Measurements from ENCODE around the gene GRHL3. TPM values are rescaled to one million over a fixed set of nuclear protein-coding genes. Genes with fewer than 3 reads are reported as not detected.

Gene GRHL3
- total RNA-seq, 1 experiment from 2014 or later: 2.5 TPM

- TF ChIP-seq ATF1 (CRISPR knock-in tag; IDR thresholded peaks at IDR 0.05) (no peak), TEAD4 (CRISPR knock-in tag; IDR thresholded peaks at IDR 0.05) (no peak), PRRX2 (CRISPR knock-in tag; IDR thresholded peaks at IDR 0.05) (no peak), RORB (CRISPR knock-in tag; IDR thresholded peaks at IDR 0.05) (no peak)
These were observed 28.2 kb downstream of the GRHL3 start (continued) for GRCh38 chr1:24347159-24347934.

GRCh38 chr1:24348196-24348595, 29.0 kb downstream of the GRHL3 start:
- Mint-ChIP-seq H3K36me3 (no peaks in the 10 kb centered on the region), H3K4me1 (no peaks in the 10 kb centered on the region), H3K27me3 (ENCODE audit: low read depth) (no peaks in the 10 kb centered on the region), H3K9me3 (no peaks in the 10 kb centered on the region), H3K4me3 (no peak overlapping the region), H3K27ac (no peak overlapping the region)
- CTCF ChIA-PET: interaction anchor here (1.4 to 3.2 kb wide), 3 partner anchors 67 to 149 kb away, joined by 3 to 16 read pairs (median 10); partner anchors contain the start of gene NIPAL3
- DNase-seq (ENCODE audit: low spot score): no peak
- POLR2A ChIA-PET: no interaction called here
- TF ChIP-seq ZNF138 (CRISPR knock-in tag; conservative IDR thresholded peaks at IDR 0.05) (no peak), CREB1 (CRISPR knock-in tag; IDR thresholded peaks at IDR 0.05) (no peak), ESRRA (CRISPR knock-in tag; IDR thresholded peaks at IDR 0.05; ENCODE audit: borderline replicate concordance) (no peak), NR3C1 (CRISPR knock-in tag; conservative IDR thresholded peaks at IDR 0.05; ENCODE audit: low read depth) (no peak), IRF2 (CRISPR knock-in tag; IDR thresholded peaks at IDR 0.05; ENCODE audit: borderline replicate concordance, low read depth) (no peak)
- ATAC-seq: no peak

GRCh38 chr1:24349891-24350290, 30.7 kb downstream of the GRHL3 start:
- Mint-ChIP-seq H3K4me3 (no peak overlapping the region), H3K9me3 (no peaks in the 10 kb centered on the region), H3K4me1 (no peaks in the 10 kb centered on the region), H3K27ac (0 out of 2 replicates have a peak overlapping the region, but pooled peaks have one; percentile 17), H3K36me3 (no peaks in the 10 kb centered on the region), H3K27me3 (ENCODE audit: low read depth) (no peaks in the 10 kb centered on the region)
- ChIA-PET POLR2A (no interaction called here), CTCF (interaction anchor here (2.1 to 3.2 kb wide), 2 partner anchors 42 to 151 kb away, joined by 5 to 16 read pairs; no protein-coding TSS in a partner anchor)
- TF ChIP-seq STAT6 (CRISPR knock-in tag; conservative IDR thresholded peaks at IDR 0.05; ENCODE audit: low read depth): no peak
- no peak for TF ChIP-seq ERG (CRISPR knock-in tag; IDR thresholded peaks at IDR 0.05)
- TF ChIP-seq ZNF423 (CRISPR knock-in tag; IDR thresholded peaks at IDR 0.05): no peak
- no peak for TF ChIP-seq TEAD4 (CRISPR knock-in tag; IDR thresholded peaks at IDR 0.05)
- TF ChIP-seq GTF2I (CRISPR knock-in tag; conservative IDR thresholded peaks at IDR 0.05): no peak
- TF ChIP-seq OVOL2 (CRISPR knock-in tag; IDR thresholded peaks at IDR 0.05; ENCODE audit: borderline replicate concordance): no peak
- no peak for TF ChIP-seq FOXP4 (CRISPR knock-in tag; IDR thresholded peaks at IDR 0.05)
- no peak for TF ChIP-seq FOXK1 (CRISPR knock-in tag; IDR thresholded peaks at IDR 0.05)
- no peak for ATAC-seq
- no peak for DNase-seq (ENCODE audit: low spot score)
